Subcutaneous abdominal adipose tissue (tissue), 5 donors: ENCODE results near the gene ERMARD.

ENCODE experiments used
- H3K27ac ChIP-seq: one replicate; pipeline ENCODE4 v1.7.0; 2013; ENCODE audit warnings: low read depth, mild to moderate bottlenecking, inconsistent platforms, low read length, moderate library complexity
- H3K27me3 ChIP-seq, 5 donors: one replicate each; pipeline ENCODE4 v1.7.0; 2013; ENCODE audit warnings: low read length in 5 of 5, inconsistent platforms in 1 of 5; ENCODE audit not compliant: control insufficient read depth in 5 of 5, insufficient read depth in 4 of 5
- H3K36me3 ChIP-seq, 5 donors: one replicate each; pipeline ENCODE4 v1.7.0; 2013; ENCODE audit warnings: low read length in 5 of 5; ENCODE audit not compliant: control insufficient read depth in 5 of 5, insufficient read depth in 5 of 5
- H3K4me1 ChIP-seq, 5 donors: one replicate each; pipeline ENCODE4 v1.7.0; 2013; ENCODE audit warnings: low read length in 5 of 5, mild to moderate bottlenecking in 3 of 5, moderate library complexity in 1 of 5; ENCODE audit not compliant: control insufficient read depth in 5 of 5, insufficient read depth in 5 of 5
- H3K4me3 ChIP-seq, 5 donors: one replicate each; pipeline ENCODE4 v1.7.0; 2013; ENCODE audit warnings: low read length in 5 of 5, low read depth in 1 of 5
- H3K9ac ChIP-seq, 5 donors: one replicate each; pipeline ENCODE4 v1.7.0; 2013; ENCODE audit warnings: low read length in 5 of 5, mild to moderate bottlenecking in 4 of 5, moderate library complexity in 3 of 5
- H3K9me3 ChIP-seq, 5 donors: one replicate each; pipeline ENCODE4 v1.7.0; 2013; ENCODE audit warnings: low read length in 5 of 5; ENCODE audit not compliant: control insufficient read depth in 5 of 5
- donor health status: healthy.
- donor health status: healthy.
- donor health status: healthy.
- donor health status: healthy.
- donor health status: healthy.

ERMARD gene

GRCh38 chr6:169782966-169783365, 31.5 kb downstream of the ERMARD start:
- peaks cover 0 to 48% (median 31%) of the 10 kb centered on the region in 5 donors for H3K36me3 ChIP-seq
- no peaks in the 10 kb centered on the region for H3K27me3 ChIP-seq
- H3K27ac ChIP-seq: no peak overlapping the region
- no peak overlapping the region for H3K9ac ChIP-seq
- no peak overlapping the region for H3K4me3 ChIP-seq
- H3K4me1 ChIP-seq: no peaks in the 10 kb centered on the region
- H3K9me3 ChIP-seq: no peaks in the 10 kb centered on the region

- H3K9ac ChIP-seq: no peak overlapping the region
- H3K4me1 ChIP-seq: no peaks in the 10 kb centered on the region
- peaks cover 0 to 46% (median 30%) of the 10 kb centered on the region in 5 donors for H3K36me3 ChIP-seq
Measured at GRCh38 chr6:169783401-169783800, 32.0 kb downstream of the ERMARD start.

GRCh38 chr6:169783971-169784820, 32.8 kb downstream of the ERMARD start:
- Histone ChIP-seq H3K9me3 (no peaks in the 10 kb centered on the region), H3K9ac (no peak overlapping the region), H3K27me3 (peaks cover 0 to 5% (median 2%) of the 10 kb centered on the region in 5 donors), H3K36me3 (peaks cover 0 to 38% (median 27%) of the 10 kb centered on the region in 5 donors), H3K27ac (no peak overlapping the region), H3K4me3 (no peak overlapping the region), H3K4me1 (no peaks in the 10 kb centered on the region)

More at GRCh38 chr6:169783401-169783800, 32.0 kb downstream of the ERMARD start:
- Histone ChIP-seq H3K27ac (no peak overlapping the region), H3K9me3 (no peaks in the 10 kb centered on the region), H3K27me3 (no peaks in the 10 kb centered on the region), H3K4me3 (no peak overlapping the region)

GRCh38 chr6:169784821-169785340, 33.5 kb downstream of the ERMARD start:
- Histone ChIP-seq H3K27ac (no peak overlapping the region), H3K4me1 (peaks cover 2 to 6% (median 5%) of the 10 kb centered on the region in 5 donors), H3K36me3 (peaks cover 0 to 31% (median 20%) of the 10 kb centered on the region in 5 donors), H3K27me3 (peaks cover 0 to 8% (median 2%) of the 10 kb centered on the region in 5 donors), H3K9ac (no peak overlapping the region), H3K4me3 (no peak overlapping the region), H3K9me3 (no peaks in the 10 kb centered on the region)

GRCh38 chr6:169785566-169785965, 34.1 kb downstream of the ERMARD start:
- H3K4me3 ChIP-seq: no peak overlapping the region
- no peak overlapping the region for H3K27ac ChIP-seq
- peaks cover 2 to 12% (median 12%) of the 10 kb centered on the region in 5 donors for H3K4me1 ChIP-seq
- H3K27me3 ChIP-seq: peaks cover 0 to 8% (median 2%) of the 10 kb centered on the region in 5 donors
- H3K36me3 ChIP-seq: peaks cover 0 to 24% (median 15%) of the 10 kb centered on the region in 5 donors
- no peaks in the 10 kb centered on the region for H3K9me3 ChIP-seq
- H3K9ac ChIP-seq: no peak overlapping the region

GRCh38 chr6:169786349-169786748, 34.9 kb downstream of the ERMARD start:
- peaks cover 2 to 17% (median 15%) of the 10 kb centered on the region in 5 donors for H3K4me1 ChIP-seq
- H3K36me3 ChIP-seq: peaks cover 0 to 20% (median 13%) of the 10 kb centered on the region in 5 donors
- no peak overlapping the region for H3K4me3 ChIP-seq
- H3K27me3 ChIP-seq: peaks cover 0 to 8% (median 2%) of the 10 kb centered on the region in 5 donors
- H3K27ac ChIP-seq: no peak overlapping the region
- no peaks in the 10 kb centered on the region for H3K9me3 ChIP-seq
- H3K9ac ChIP-seq: no peak overlapping the region

- peaks cover 0 to 9% (median 2%) of the 10 kb centered on the region in 5 donors for H3K27me3 ChIP-seq
- peaks cover 0 to 15% (median 8%) of the 10 kb centered on the region in 5 donors for H3K36me3 ChIP-seq
- H3K4me3 ChIP-seq: no peak overlapping the region
- no peak overlapping the region for H3K9ac ChIP-seq
- H3K9me3 ChIP-seq: no peaks in the 10 kb centered on the region
- H3K4me1 ChIP-seq: peaks cover 2 to 17% (median 15%) of the 10 kb centered on the region in 5 donors
- H3K27ac ChIP-seq: no peak overlapping the region
Measured at GRCh38 chr6:169787797-169788196, 36.4 kb downstream of the ERMARD start.

- no peak overlapping the region for H3K27ac ChIP-seq
- no peak overlapping the region for H3K9ac ChIP-seq
- H3K4me1 ChIP-seq: peaks cover 2 to 17% (median 15%) of the 10 kb centered on the region in 5 donors
- H3K27me3 ChIP-seq: peaks cover 0 to 11% (median 2%) of the 10 kb centered on the region in 5 donors
- H3K4me3 ChIP-seq: no peak overlapping the region
- no peaks in the 10 kb centered on the region for H3K9me3 ChIP-seq
- peaks cover 0 to 5% (median 2%) of the 10 kb centered on the region in 5 donors for H3K36me3 ChIP-seq
Measured at GRCh38 chr6:169788809-169789145, 37.4 kb downstream of the ERMARD start.

GRCh38 chr6:169789146-169789943, 37.9 kb downstream of the ERMARD start:
- peak overlapping the region in 1 of 5 donors; percentile 71 for H3K9ac ChIP-seq
- H3K27ac ChIP-seq: no peak overlapping the region
- H3K4me3 ChIP-seq: peak overlapping the region in 4 of 5 donors; percentile 58 to 72 (median 63)
- H3K36me3 ChIP-seq: peaks cover 0 to 2% (median 2%) of the 10 kb centered on the region in 5 donors
- H3K9me3 ChIP-seq: no peaks in the 10 kb centered on the region
- H3K27me3 ChIP-seq: peaks cover 0 to 11% (median 2%) of the 10 kb centered on the region in 5 donors
- peaks cover 2 to 17% (median 15%) of the 10 kb centered on the region in 5 donors for H3K4me1 ChIP-seq
